Stimulated activated CD4-positive, alpha-beta T cell treated with anti-CD3 and anti-CD28 coated beads, Interleukin-12 subunit alpha, Interleukin-12 subunit beta, amount 100 ng/mL, for 24 hours (primary cell): ENCODE data around the gene CR2.
"Not testable (repeated sequence)": the region's sequence is repeated elsewhere in the genome, so short reads cannot be mapped to it uniquely, and the experiment has no call there.

Experiments
- DNase-seq, 2 experiments: peaks; one replicate each; pipeline ENCODE4 v3.0.0-alpha.2; 2020; ENCODE audit warnings: low read depth in 2 of 2

CR2 gene

GRCh38 chr1:207503950-207504349 is 49.8 kb downstream of the CR2 start:
- DNase-seq = no peak

DNA sequence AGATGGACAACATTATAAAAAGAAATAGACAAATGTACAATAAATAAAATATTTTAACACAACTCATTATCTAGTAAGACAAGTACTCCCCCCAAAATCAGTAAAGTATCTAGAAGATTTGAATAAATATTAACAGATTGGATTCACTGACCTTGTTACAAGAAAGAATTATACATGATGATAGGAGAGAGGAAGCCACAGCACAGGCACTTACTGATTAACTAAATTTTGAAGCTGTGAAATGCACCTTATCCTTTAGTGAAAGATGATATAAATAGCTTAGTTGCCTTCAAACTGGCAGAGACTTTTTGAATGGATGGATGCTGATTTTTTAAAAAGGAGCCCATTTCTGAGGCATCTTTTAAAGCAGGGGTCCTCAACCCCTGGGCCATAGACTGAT is 50.3 kb downstream of the CR2 start:
- DNase-seq = no peak

GRCh38 chr1:207510444-207510843 is 56.3 kb downstream of the CR2 start:
- DNase-seq = no peak

DNA sequence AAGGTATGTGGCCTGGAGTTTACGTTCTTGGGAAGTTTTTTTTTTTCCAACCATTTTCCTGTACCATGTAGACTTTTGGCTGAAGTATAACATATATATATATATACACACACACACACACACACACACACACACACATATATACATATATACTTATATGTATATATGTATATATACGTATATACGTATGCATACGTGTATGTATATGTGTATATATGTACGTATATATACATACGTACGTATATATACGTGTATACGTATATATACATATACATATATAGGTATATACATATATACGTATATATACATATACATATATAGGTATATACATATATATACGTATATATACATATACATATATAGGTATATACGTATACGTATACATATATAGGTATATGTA is 60.8 kb downstream of the CR2 start:
- DNase-seq = no peak

GRCh38 chr1:207516729-207517128 is 62.6 kb downstream of the CR2 start:
- no peak for DNase-seq

- DNase-seq = no peak
Observed at GRCh38 chr1:207518608-207519236, 64.6 kb downstream of the CR2 start.

GRCh38 chr1:207519505-207520399 is 65.6 kb downstream of the CR2 start:
- no peak for DNase-seq

- DNase-seq = not testable (repeated sequence)
Observed at GRCh38 chr1:207520400-207521345, 66.5 kb downstream of the CR2 start.

DNA sequence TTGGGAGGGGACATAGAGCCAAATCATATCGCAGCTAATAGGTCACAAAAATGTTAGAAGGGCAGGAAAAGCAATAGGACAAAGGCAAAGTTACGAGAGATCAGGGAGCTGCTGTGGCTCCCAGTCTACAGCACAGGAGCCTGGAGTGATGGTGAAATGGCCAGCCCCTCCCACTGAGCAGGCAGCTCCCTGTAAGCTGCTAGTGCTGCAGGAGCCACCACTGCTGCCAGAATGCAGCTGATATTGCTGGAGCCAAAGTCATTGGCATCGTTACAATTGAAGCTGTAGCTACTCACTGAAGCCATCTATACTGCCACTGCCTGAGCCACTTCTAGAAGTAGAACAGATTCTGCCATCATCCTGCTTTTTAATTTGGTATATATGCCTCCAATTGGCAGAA is 71.1 kb downstream of the CR2 start:
- not testable (repeated sequence) for DNase-seq

GRCh38 chr1:207528401-207528800 is 74.3 kb downstream of the CR2 start:
- DNase-seq = not testable (repeated sequence)

GRCh38 chr1:207536263-207536662 is 82.1 kb downstream of the CR2 start:
- not testable (repeated sequence) for DNase-seq
